Hepatocyte (in vitro differentiated cells): ENCODE measurements around the gene SLBP.

ENCODE experiments used
- EZH2 ChIP-seq: fragments of 200-600 bp; sonication (generic); IDR thresholded peaks from 2 replicates; pipeline ENCODE4 v1.6.1; 2016; ENCODE audit warnings: antibody characterized with exemption, mild to moderate bottlenecking, borderline replicate concordance
- EZH2phosphoT487 ChIP-seq: fragments of 200-600 bp; sonication (generic); IDR thresholded peaks from one replicate; pipeline ENCODE4 v1.6.1; 2018; ENCODE audit warnings: antibody characterized with exemption, mild to moderate bottlenecking, low read depth, moderate library complexity; ENCODE audit not compliant: unreplicated experiment, severe bottlenecking
- TF ChIP-seq, protein P1 (sequence below): fragments of 200-600 bp; sonication (generic); IDR thresholded peaks from 2 replicates; pipeline ENCODE4 v1.5.1; 2016; ENCODE audit warnings: antibody characterized with exemption, mild to moderate bottlenecking; ENCODE audit not compliant: poor library complexity

GRCh38 chr4:1746919-1747602 is 34.9 kb upstream of the SLBP start:
- TF ChIP-seq, protein P1, sequence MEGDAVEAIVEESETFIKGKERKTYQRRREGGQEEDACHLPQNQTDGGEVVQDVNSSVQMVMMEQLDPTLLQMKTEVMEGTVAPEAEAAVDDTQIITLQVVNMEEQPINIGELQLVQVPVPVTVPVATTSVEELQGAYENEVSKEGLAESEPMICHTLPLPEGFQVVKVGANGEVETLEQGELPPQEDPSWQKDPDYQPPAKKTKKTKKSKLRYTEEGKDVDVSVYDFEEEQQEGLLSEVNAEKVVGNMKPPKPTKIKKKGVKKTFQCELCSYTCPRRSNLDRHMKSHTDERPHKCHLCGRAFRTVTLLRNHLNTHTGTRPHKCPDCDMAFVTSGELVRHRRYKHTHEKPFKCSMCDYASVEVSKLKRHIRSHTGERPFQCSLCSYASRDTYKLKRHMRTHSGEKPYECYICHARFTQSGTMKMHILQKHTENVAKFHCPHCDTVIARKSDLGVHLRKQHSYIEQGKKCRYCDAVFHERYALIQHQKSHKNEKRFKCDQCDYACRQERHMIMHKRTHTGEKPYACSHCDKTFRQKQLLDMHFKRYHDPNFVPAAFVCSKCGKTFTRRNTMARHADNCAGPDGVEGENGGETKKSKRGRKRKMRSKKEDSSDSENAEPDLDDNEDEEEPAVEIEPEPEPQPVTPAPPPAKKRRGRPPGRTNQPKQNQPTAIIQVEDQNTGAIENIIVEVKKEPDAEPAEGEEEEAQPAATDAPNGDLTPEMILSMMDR, result no peak
- no peak for TF ChIP-seq EZH2phosphoT487
- TF ChIP-seq EZH2, result no peak
